Osteoblast (primary cell): ENCODE results near the gene GGCT. TPM values are rescaled to one million over a fixed set of nuclear protein-coding genes. Genes with fewer than 3 reads are reported as not detected.

ENCODE experiments used
- DNase-seq: peaks from one replicate; pipeline ENCODE4 v3.0.0; 2011; ENCODE audit warnings: low spot score, mixed read lengths; ENCODE audit not compliant: insufficient read length; ENCODE audit errors: missing footprints
- H2AFZ ChIP-seq: 2 replicates; pipeline ENCODE4 v1.6.0; 2011; ENCODE audit warnings: mild to moderate bottlenecking, low read length
- H3K27ac ChIP-seq: 2 replicates; pipeline ENCODE4 v1.5.1; 2011; ENCODE audit warnings: mild to moderate bottlenecking, low read depth, low read length, moderate library complexity
- H3K27me3 ChIP-seq: 2 replicates; pipeline ENCODE4 v1.6.0; 2012; ENCODE audit warnings: mild to moderate bottlenecking, control low read depth, inconsistent platforms, low read length, moderate library complexity; ENCODE audit not compliant: insufficient read depth
- H3K36me3 ChIP-seq: 2 replicates; pipeline ENCODE4 v1.5.1; 2011; ENCODE audit warnings: mild to moderate bottlenecking, low read length, control low read depth, moderate library complexity; ENCODE audit not compliant: insufficient read depth
- H3K4me1 ChIP-seq: 2 replicates; pipeline ENCODE4 v1.5.1; 2011; ENCODE audit warnings: mild to moderate bottlenecking, low read length, control low read depth, moderate library complexity; ENCODE audit not compliant: insufficient read depth
- H3K4me2 ChIP-seq: 2 replicates; pipeline ENCODE4 v1.6.0; 2011; ENCODE audit warnings: mild to moderate bottlenecking, low read length; ENCODE audit not compliant: insufficient read depth
- H3K4me3 ChIP-seq: fragments of 200-600 bp; sonication (generic); 3 replicates; pipeline ENCODE4 v1.5.1; 2012; ENCODE audit warnings: mild to moderate bottlenecking, low read length, inconsistent platforms; ENCODE audit not compliant: insufficient read depth
- H3K79me2 ChIP-seq: 2 replicates; pipeline ENCODE4 v1.6.0; 2012; ENCODE audit warnings: mild to moderate bottlenecking, low read length, control low read depth, inconsistent platforms; ENCODE audit not compliant: insufficient read depth
- H3K9me3 ChIP-seq: 2 replicates; pipeline ENCODE4 v1.5.1; 2011; ENCODE audit warnings: low read depth, low read length, control low read depth
- H4K20me1 ChIP-seq: 2 replicates; pipeline ENCODE4 v1.6.0; 2012; ENCODE audit warnings: mild to moderate bottlenecking, low read length, control low read depth; ENCODE audit not compliant: insufficient read depth
- CTCF ChIP-seq: IDR thresholded peaks from 2 replicates; pipeline ENCODE4 v1.5.1; 2011; ENCODE audit warnings: mild to moderate bottlenecking, low read depth, low read length, moderate library complexity; ENCODE audit errors: extremely low read depth
- total RNA-seq: library from RNA; depleted of rRNA; stranded (reverse); fragments of >200 nt; gene quantifications from 2 replicates; pipeline ENCODE4 v1.2.3, GENCODE V29; 2012

GGCT gene
- total RNA-seq, 1 donor, result 24.2 TPM

- Histone ChIP-seq H4K20me1 (no peaks in the 10 kb centered on the region), H3K36me3 (no peaks in the 10 kb centered on the region), H2AFZ (no peak overlapping the region), H3K4me1 (peaks cover 81% of the 10 kb centered on the region), H3K79me2 (peaks cover 49% of the 10 kb centered on the region), H3K4me3 (no peak overlapping the region), H3K27me3 (no peaks in the 10 kb centered on the region), H3K27ac (peak overlapping the region; percentile 99), H3K4me2 (no peak overlapping the region), H3K9me3 (no peaks in the 10 kb centered on the region)
- TF ChIP-seq CTCF, result no peak
- DNase-seq, result no peak
These were observed 30.7 kb downstream of the GGCT start for GRCh38 chr7:30473903-30474302.

GRCh38 chr7:30472784-30473775 is 31.5 kb downstream of the GGCT start:
- no peak overlapping the region for H2AFZ ChIP-seq
- no peaks in the 10 kb centered on the region for H4K20me1 ChIP-seq
- H3K27ac ChIP-seq, result peak overlapping the region; percentile 99
- no peaks in the 10 kb centered on the region for H3K36me3 ChIP-seq
- H3K9me3 ChIP-seq, result no peaks in the 10 kb centered on the region
- H3K27me3 ChIP-seq, result no peaks in the 10 kb centered on the region
- TF ChIP-seq CTCF, result no peak
- H3K4me1 ChIP-seq, result peaks cover 88% of the 10 kb centered on the region
- no peak for DNase-seq
- H3K4me2 ChIP-seq, result peak overlapping the region; percentile 15
- H3K4me3 ChIP-seq, result no peak overlapping the region
- H3K79me2 ChIP-seq, result peaks cover 56% of the 10 kb centered on the region

- H3K79me2 ChIP-seq, result peaks cover 60% of the 10 kb centered on the region
- no peak overlapping the region for H2AFZ ChIP-seq
- no peaks in the 10 kb centered on the region for H3K27me3 ChIP-seq
- no peaks in the 10 kb centered on the region for H3K36me3 ChIP-seq
- H3K4me2 ChIP-seq, result peak overlapping the region; percentile 15
- no peaks in the 10 kb centered on the region for H4K20me1 ChIP-seq
- TF ChIP-seq CTCF, result no peak
- no peak overlapping the region for H3K4me3 ChIP-seq
- H3K4me1 ChIP-seq, result peaks cover 84% of the 10 kb centered on the region
- H3K9me3 ChIP-seq, result no peaks in the 10 kb centered on the region
- no peak for DNase-seq
- H3K27ac ChIP-seq, result peak overlapping the region; percentile 99
These were observed 32.4 kb downstream of the GGCT start for GRCh38 chr7:30472081-30472783.

- Histone ChIP-seq H3K27me3 (no peaks in the 10 kb centered on the region), H2AFZ (no peak overlapping the region), H3K36me3 (no peaks in the 10 kb centered on the region), H3K9me3 (no peaks in the 10 kb centered on the region), H3K27ac (peak overlapping the region; percentile 99), H4K20me1 (no peaks in the 10 kb centered on the region), H3K79me2 (peaks cover 58% of the 10 kb centered on the region), H3K4me3 (no peak overlapping the region), H3K4me2 (peak overlapping the region; percentile 67), H3K4me1 (peaks cover 82% of the 10 kb centered on the region)
- no peak for TF ChIP-seq CTCF
- DNase-seq, result no peak
These were observed 33.4 kb downstream of the GGCT start for GRCh38 chr7:30471205-30471604.
